ENCODE data around the gene CATSPERZ.

CATSPERZ gene

GRCh38 chr11:64267207-64267945 lies 32.8 kb upstream of the CATSPERZ start:
- no peak overlapping the region for H3K4me3 ChIP-seq (ENCODE audit: low read depth, low read length)
- TF ChIP-seq, protein P1, sequence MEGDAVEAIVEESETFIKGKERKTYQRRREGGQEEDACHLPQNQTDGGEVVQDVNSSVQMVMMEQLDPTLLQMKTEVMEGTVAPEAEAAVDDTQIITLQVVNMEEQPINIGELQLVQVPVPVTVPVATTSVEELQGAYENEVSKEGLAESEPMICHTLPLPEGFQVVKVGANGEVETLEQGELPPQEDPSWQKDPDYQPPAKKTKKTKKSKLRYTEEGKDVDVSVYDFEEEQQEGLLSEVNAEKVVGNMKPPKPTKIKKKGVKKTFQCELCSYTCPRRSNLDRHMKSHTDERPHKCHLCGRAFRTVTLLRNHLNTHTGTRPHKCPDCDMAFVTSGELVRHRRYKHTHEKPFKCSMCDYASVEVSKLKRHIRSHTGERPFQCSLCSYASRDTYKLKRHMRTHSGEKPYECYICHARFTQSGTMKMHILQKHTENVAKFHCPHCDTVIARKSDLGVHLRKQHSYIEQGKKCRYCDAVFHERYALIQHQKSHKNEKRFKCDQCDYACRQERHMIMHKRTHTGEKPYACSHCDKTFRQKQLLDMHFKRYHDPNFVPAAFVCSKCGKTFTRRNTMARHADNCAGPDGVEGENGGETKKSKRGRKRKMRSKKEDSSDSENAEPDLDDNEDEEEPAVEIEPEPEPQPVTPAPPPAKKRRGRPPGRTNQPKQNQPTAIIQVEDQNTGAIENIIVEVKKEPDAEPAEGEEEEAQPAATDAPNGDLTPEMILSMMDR (IDR thresholded peaks at IDR 0.05; ENCODE audit: insufficient read depth, low read length, missing control alignments): no peak
- ChIA-PET POLR2A (interaction anchor here (0.6 to 5.5 kb wide), 3 partner anchors 9 to 63 kb away, joined by 5 to 61 read pairs (median 12); partner anchors contain the start of gene PPP1R14B), CTCF (interaction anchor here (0.7 to 15.2 kb wide), 5 partner anchors 9 to 87 kb away, joined by 3 to 224 read pairs (median 8); partner anchors contain the start of genes CATSPERZ, PLCB3 and PPP1R14B)
- DNase-seq (ENCODE audit: low read depth, low spot score): no peak

DNA sequence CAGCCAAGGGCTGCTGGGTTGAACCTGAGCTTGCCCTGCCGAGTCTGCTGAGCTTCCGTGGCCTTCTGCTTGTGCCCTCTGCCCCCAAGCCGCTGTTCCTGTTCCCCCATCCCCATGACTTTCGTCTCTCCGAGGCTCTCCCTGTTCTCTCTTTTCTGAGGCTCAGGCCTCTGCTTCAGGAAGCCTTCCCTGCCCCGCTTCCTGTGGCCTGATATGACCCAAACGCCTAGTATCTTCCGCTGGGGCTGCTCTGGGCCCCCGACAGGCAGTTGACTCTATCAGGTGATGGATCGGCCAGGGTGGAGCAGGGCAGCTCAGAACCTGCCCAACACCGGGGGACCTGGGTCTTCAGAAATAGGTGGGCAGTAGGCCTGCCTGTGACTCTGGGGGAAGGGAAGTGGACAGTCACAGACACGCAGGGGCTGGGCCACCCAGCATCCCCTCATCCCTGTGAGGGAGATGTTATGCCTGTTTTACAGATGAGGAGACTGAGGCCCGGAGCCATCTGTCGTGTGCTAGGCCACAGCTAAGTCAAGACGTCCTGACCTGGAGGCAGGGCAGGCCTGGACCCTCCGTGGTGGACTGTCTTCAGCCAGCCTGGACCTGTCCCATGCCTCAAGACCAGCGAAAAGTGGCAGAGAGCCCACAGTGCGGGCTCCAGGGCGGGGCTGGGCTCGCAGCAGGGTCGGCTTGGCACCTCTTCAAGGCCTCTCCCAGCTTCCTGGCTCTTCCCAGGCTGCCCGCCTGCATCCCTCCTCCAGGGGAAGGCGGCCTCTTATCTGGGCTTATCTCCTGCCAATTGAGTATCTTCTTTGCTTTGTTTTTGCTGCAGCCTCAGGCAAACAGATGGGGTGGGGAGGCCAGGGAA lies 31.9 kb upstream of the CATSPERZ start:
- DNase-seq (ENCODE audit: low read depth, low spot score): no peak
- POLR2A ChIA-PET: interaction anchor here (0.6 to 5.5 kb wide), 7 partner anchors 10 to 90 kb away, joined by 3 to 61 read pairs (median 6); partner anchors contain the start of genes BAD, FERMT3, PLCB3 and PPP1R14B
- TF ChIP-seq, protein P1 (IDR thresholded peaks at IDR 0.05; ENCODE audit: insufficient read depth, low read length, missing control alignments): no peak
- peak overlapping the region; percentile 64 for H3K4me3 ChIP-seq (ENCODE audit: low read depth, low read length)
- CTCF ChIA-PET: interaction anchor here (0.7 to 15.2 kb wide), 7 partner anchors 10 to 87 kb away, joined by 3 to 224 read pairs (median 6); partner anchors contain the start of genes CATSPERZ, PLCB3 and PPP1R14B

- TF ChIP-seq, protein P1 (IDR thresholded peaks at IDR 0.05; ENCODE audit: insufficient read depth, low read length, missing control alignments): no peak
- peak overlapping the region; percentile 64 for H3K4me3 ChIP-seq (ENCODE audit: low read depth, low read length)
- ChIA-PET POLR2A (interaction anchor here (0.7 to 5.5 kb wide), 6 partner anchors 11 to 62 kb away, joined by 3 to 61 read pairs (median 9); partner anchors contain the start of genes BAD, FERMT3, PLCB3 and PPP1R14B), CTCF (interaction anchor here (0.8 to 15.2 kb wide), 7 partner anchors 12 to 65 kb away, joined by 3 to 224 read pairs (median 8); partner anchors contain the start of genes BAD, CATSPERZ, GPR137 and PLCB3)
- no peak for DNase-seq (ENCODE audit: low read depth, low spot score)
These were observed 31.1 kb upstream of the CATSPERZ start for GRCh38 chr11:64268893-64269539.

DNA sequence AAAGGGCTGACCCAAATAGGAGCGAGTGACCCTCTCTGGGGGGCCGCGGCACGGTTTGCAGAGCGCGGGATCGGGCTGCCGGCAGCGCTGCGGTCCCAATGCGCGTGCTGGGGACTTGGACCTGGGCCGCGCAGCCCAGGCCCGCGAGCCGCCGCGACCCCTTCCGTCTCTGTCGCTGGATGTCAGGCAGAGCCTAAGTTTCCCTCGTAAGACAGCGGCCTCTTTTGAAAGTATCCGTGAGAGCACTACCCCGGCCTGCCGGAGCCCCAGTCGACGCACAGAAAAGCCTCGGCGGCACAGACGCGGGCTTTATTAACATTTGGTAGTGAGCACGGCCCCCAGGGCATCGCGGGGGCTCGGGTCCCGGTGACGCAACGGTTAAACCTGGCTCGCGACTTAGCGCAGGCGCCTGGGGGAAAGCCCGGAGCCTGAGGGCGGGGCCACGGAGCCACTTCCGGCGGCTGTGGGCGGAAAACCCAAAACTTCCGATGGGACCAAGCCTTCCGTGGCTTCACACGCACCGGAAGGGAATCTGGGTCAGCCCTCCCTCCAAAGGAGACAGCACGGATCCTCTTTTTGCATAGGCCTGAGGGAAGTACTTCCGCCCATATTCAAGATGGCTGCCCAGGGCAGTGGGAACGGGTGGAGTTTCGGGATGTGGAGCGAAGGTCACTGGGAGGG lies 30.5 kb upstream of the CATSPERZ start:
- ChIA-PET POLR2A (interaction anchor here (0.6 to 5.5 kb wide), 14 partner anchors 12 to 85 kb away, joined by 3 to 61 read pairs (median 7); partner anchors contain the start of genes BAD, FERMT3, FKBP2 and GPR137), CTCF (interaction anchor here (0.8 to 15.2 kb wide), 11 partner anchors 14 to 269 kb away, joined by 3 to 224 read pairs (median 4); partner anchors contain the start of genes BAD, CATSPERZ, GPR137 and PLCB3)
- TF ChIP-seq, protein P1 (IDR thresholded peaks at IDR 0.05; ENCODE audit: insufficient read depth, low read length, missing control alignments): no peak
- DNase-seq (ENCODE audit: low read depth, low spot score): peak; percentile 99
- peak overlapping the region; percentile 69 for H3K4me3 ChIP-seq (ENCODE audit: low read depth, low read length)

- no peak overlapping the region for H3K4me3 ChIP-seq (ENCODE audit: low read depth, low read length)
- ChIA-PET POLR2A (interaction anchor here (1.1 kb wide), 1 partner anchor 30 kb away, joined by 3 read pairs; no protein-coding TSS in a partner anchor), CTCF (interaction anchor here (1.3 to 5.0 kb wide), 4 partner anchors 8 to 80 kb away, joined by 4 to 20 read pairs (median 8); partner anchors contain the start of gene PLCB3)
These were observed 24.9 kb upstream of the CATSPERZ start for GRCh38 chr11:64275031-64275800.

More at GRCh38 chr11:64275031-64275800, 24.9 kb upstream of the CATSPERZ start:
- no peak for DNase-seq (ENCODE audit: low read depth, low spot score)
- TF ChIP-seq, protein P1 (IDR thresholded peaks at IDR 0.05; ENCODE audit: insufficient read depth, low read length, missing control alignments): no peak

All from AG04449 (cell line).